HCT116 (cell line): Measurements from ENCODE around the gene HMGB1. TPM values are rescaled to one million over a fixed set of nuclear protein-coding genes. Genes with fewer than 3 reads are reported as not detected.

Experiments
- ATAC-seq: fragments of 200-7000 bp; cut with Tn5 transposase; 2 replicates; pipeline ENCODE4 v1.9.1; 2020; ENCODE audit warnings: mild to moderate bottlenecking, moderate library complexity
- BruUV-seq: library from RNA; stranded (reverse); fragments of 400-500 nt; replicated peaks from 2 replicates; lab custom pipeline; 2021; lab: Mats Ljungman, UMichigan
- CTCF ChIA-PET: fragments of 300-600 bp; sonication (Branson Sonifier 250); formaldehyde crosslinking; loops from one replicate; lab custom pipeline; 2021; ENCODE audit warnings: antibody characterized with exemption; lab: Charles Lee
- POLR2A ChIA-PET: fragments of 300-600, 350-600 bp; sonication (Branson Sonifier 250); formaldehyde crosslinking; loops from one replicate; lab custom pipeline; 2021; ENCODE audit warnings: antibody characterized with exemption; lab: Charles Lee
- RAD21 ChIA-PET, 2 experiments: fragments of 300-600 bp; sonication (Branson Sonifier 250); formaldehyde crosslinking; loops; one replicate each; lab custom pipeline; 2023; ENCODE audit warnings: low total read pairs in 2 of 2; ENCODE audit not compliant: uncharacterized antibody in 2 of 2, unreplicated experiment in 2 of 2, low non-redundant PET in 1 of 2; lab: Charles Lee
- DNase-seq: peaks from one replicate; pipeline ENCODE4 v3.0.0-alpha.2; 2010; ENCODE audit warnings: low read depth, low spot score
- H2AFZ ChIP-seq: fragments of 200-600 bp; shearing (Covaris generic), sonication (generic); 2 replicates; pipeline ENCODE4 v1.6.1; 2017; ENCODE audit warnings: low read depth, mixed run types, mixed read lengths, antibody characterized with exemption, low read length; ENCODE audit not compliant: poor library complexity, severe bottlenecking
- H3K27ac ChIP-seq: 2 replicates; pipeline ENCODE4 v1.5.1; 2012; ENCODE audit warnings: low read depth, low read length
- H3K27me3 ChIP-seq: fragments of 200-600 bp; sonication (generic); 2 replicates; pipeline ENCODE4 v1.6.1; 2016; ENCODE audit warnings: mixed run types, low read length, mixed read lengths; ENCODE audit not compliant: insufficient read depth
- H3K36me3 ChIP-seq, 2 experiments: fragments of 200-500 bp in 1 of 2; fragments of 200-600 bp in 1 of 2; sonication (Bioruptor generic) in 1 of 2; sonication (generic) in 1 of 2; 2 replicates each; pipeline versions ENCODE4 v1.5.1 to v1.6.1; 2014 to 2016; ENCODE audit warnings: low read length in 2 of 2, inconsistent platforms in 1 of 2, mixed read lengths in 1 of 2, mixed run types in 1 of 2; ENCODE audit not compliant: insufficient read depth in 2 of 2, control insufficient read depth in 1 of 2
- H3K4me1 ChIP-seq, 2 experiments: fragments of 200-600 bp in 1 of 2; sonication (generic) in 1 of 2; 2 replicates each; pipeline versions ENCODE4 v1.5.1 to v1.6.1; 2012 to 2017; ENCODE audit warnings: low read length in 2 of 2, inconsistent platforms in 1 of 2, mild to moderate bottlenecking in 1 of 2, mixed read lengths in 1 of 2, mixed run types in 1 of 2, moderate library complexity in 1 of 2; ENCODE audit not compliant: insufficient read depth in 2 of 2, control insufficient read depth in 1 of 2
- H3K4me2 ChIP-seq: fragments of 200-600 bp; sonication (generic); 2 replicates; pipeline ENCODE4 v1.6.1; 2017; ENCODE audit warnings: mixed run types, low read length, mixed read lengths
- H3K4me3 ChIP-seq, 2 experiments: fragments of 200-600 bp in 1 of 2; sonication (generic) in 1 of 2; replicated peaks in 1 of 2; 2 replicates each; pipeline ENCODE4 v1.5.1; 2011 to 2016; ENCODE audit warnings: low read length in 2 of 2, control low read depth in 1 of 2, low read depth in 1 of 2, mild to moderate bottlenecking in 1 of 2, mixed read lengths in 1 of 2, mixed run types in 1 of 2
- H3K79me2 ChIP-seq: fragments of 200-600 bp; sonication (generic); 2 replicates; pipeline ENCODE4 v1.6.1; 2017; ENCODE audit warnings: mild to moderate bottlenecking, mixed run types, low read length, moderate library complexity, mixed read lengths; ENCODE audit not compliant: insufficient read depth
- H3K9ac ChIP-seq: fragments of 200-600 bp; sonication (generic); 2 replicates; pipeline ENCODE4 v1.6.1; 2016; ENCODE audit warnings: low read length, mixed read lengths
- H3K9me2 ChIP-seq: fragments of 200-600 bp; sonication (generic), shearing (Covaris generic); 2 replicates; pipeline ENCODE4 v1.6.1; 2017; ENCODE audit warnings: mixed run types, mild to moderate bottlenecking, moderate library complexity; ENCODE audit not compliant: insufficient read depth
- H3K9me3 ChIP-seq, 2 experiments: fragments of 200-500 bp in 1 of 2; fragments of 200-600 bp in 1 of 2; sonication (Bioruptor generic) in 1 of 2; sonication (generic) in 1 of 2; 2 replicates each; pipeline ENCODE4 v1.6.1; 2014 to 2017; ENCODE audit warnings: low read length in 2 of 2, mixed read lengths in 2 of 2, inconsistent platforms in 1 of 2, low read depth in 1 of 2, mild to moderate bottlenecking in 1 of 2, mixed run types in 1 of 2, moderate library complexity in 1 of 2; ENCODE audit not compliant: control insufficient read depth in 1 of 2, insufficient read depth in 1 of 2
- H4K20me1 ChIP-seq: fragments of 200-600 bp; sonication (generic), shearing (Covaris generic); 2 replicates; pipeline ENCODE4 v1.6.1; 2017; ENCODE audit warnings: mixed run types, mild to moderate bottlenecking, moderate library complexity; ENCODE audit not compliant: insufficient read depth
- CEBPB ChIP-seq: IDR thresholded peaks from 2 replicates; pipeline ENCODE4 v1.6.1; 2012; ENCODE audit warnings: low read depth
- EGR1 ChIP-seq: IDR thresholded peaks from 2 replicates; pipeline ENCODE4 v1.6.1; 2012; ENCODE audit warnings: low read depth
- EZH2 ChIP-seq: fragments of 200-600 bp; sonication (generic); IDR thresholded peaks from 2 replicates; pipeline ENCODE4 v1.6.1; 2017; ENCODE audit warnings: antibody characterized with exemption, mixed run types
- FOSL1 ChIP-seq: IDR thresholded peaks from 2 replicates; pipeline ENCODE4 v1.6.1; 2012; ENCODE audit warnings: low read depth
- JUND ChIP-seq: IDR thresholded peaks from 2 replicates; pipeline ENCODE4 v1.6.1; 2012
- SP1 ChIP-seq: IDR thresholded peaks from 2 replicates; pipeline ENCODE4 v1.6.1; 2012; ENCODE audit warnings: low read depth
- SRF ChIP-seq: IDR thresholded peaks from 2 replicates; pipeline ENCODE4 v1.6.1; 2012; ENCODE audit warnings: low read depth
- TCF7L2 ChIP-seq: IDR thresholded peaks from 2 replicates; pipeline ENCODE4 v1.7.0; 2011; ENCODE audit warnings: borderline replicate concordance, inconsistent platforms; ENCODE audit not compliant: insufficient read depth, insufficient read length; ENCODE audit errors: extremely low read depth
- ZNF274 ChIP-seq: fragments of 200-500 bp; sonication (Bioruptor generic); IDR thresholded peaks from 2 replicates; pipeline ENCODE4 v1.6.1; 2014; ENCODE audit warnings: mild to moderate bottlenecking, low read depth, low read length, inconsistent platforms
- intact Hi-C: fragments of 100-400 bp; cut with micrococcal nuclease; formaldehyde crosslinking; loops from 2 replicates; pipeline ENCODE4 v1.10.0; 2022
- total RNA-seq: library from RNA; stranded (reverse); gene quantifications from one replicate; pipeline ENCODE4 v1.2.1, GENCODE V29; 2021; ENCODE audit not compliant: unreplicated experiment
- TF ChIP-seq, protein P1 (sequence below), 3 experiments: fragments of 200-600 bp in 1 of 3; sonication (generic) in 1 of 3; IDR thresholded peaks in 2 of 3; conservative IDR thresholded peaks in 1 of 3; 2 replicates each; pipeline ENCODE4 v1.5.1; 2012 to 2017; ENCODE audit warnings: low read depth in 2 of 3, low read length in 2 of 3, antibody characterized with exemption in 1 of 3, borderline replicate concordance in 1 of 3, control low read depth in 1 of 3, mild to moderate bottlenecking in 1 of 3, mixed read lengths in 1 of 3, mixed run types in 1 of 3, moderate library complexity in 1 of 3; ENCODE audit not compliant: insufficient read depth in 1 of 3

HMGB1 gene
- total RNA-seq, 1 experiment from 2014 or later = 678 TPM

DNA sequence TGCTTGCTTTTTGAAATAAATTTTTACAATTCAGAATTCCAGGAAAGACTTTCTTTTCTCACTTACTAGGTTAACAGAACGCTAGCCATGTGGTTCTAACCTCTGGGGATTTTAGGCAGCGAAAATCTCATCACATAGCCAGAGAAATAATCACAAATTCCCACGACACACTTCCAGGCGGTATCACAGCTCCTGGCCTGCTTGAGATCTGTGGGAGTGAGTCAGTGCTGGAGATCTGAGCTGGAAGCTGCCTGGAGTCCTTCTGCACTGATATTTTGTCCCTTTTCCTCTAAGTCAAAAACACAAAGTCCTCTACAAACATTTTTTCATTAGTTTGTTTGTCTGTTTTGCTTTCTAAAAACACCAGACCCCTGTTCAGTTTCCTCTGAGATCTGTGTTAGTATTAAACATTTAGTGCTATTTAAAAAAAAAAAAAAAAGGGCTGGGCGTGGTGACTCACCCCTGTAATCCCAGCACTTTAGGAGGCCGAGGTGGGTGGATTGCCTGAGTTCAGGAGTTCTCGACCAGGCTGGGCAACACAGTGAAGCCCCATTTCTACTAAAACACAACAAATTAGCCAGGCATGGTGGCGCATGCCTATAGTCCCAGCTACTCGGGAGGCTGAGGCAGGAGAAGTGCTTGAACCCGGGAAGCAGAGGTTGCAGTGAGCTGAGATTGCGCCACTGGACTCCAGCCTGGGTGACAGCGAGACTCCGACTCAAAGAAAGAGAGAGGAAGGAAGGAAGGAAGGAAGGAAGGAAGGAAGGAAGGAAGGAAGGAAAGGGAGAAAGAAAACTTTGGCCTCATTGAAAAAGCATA is 55.6 kb downstream of the HMGB1 start:
- no TSS peak for BruUV-seq
- CTCF ChIA-PET = interaction anchor here (0.7 kb wide), 1 partner anchor 485 kb away, joined by 3 read pairs; no protein-coding TSS in a partner anchor
- intact Hi-C loops = no loop called here
- Histone ChIP-seq H3K9me2 (no peaks in the 10 kb centered on the region), H3K9ac (no peak overlapping the region), H3K4me2 (peak overlapping the region; percentile 52), H3K27ac (peak overlapping the region; percentile 29; the same call in 1 of the 2 replicates), H2AFZ (peak overlapping the region; percentile 79), H3K27me3 (no peaks in the 10 kb centered on the region), H3K9me3 (no peaks in the 10 kb centered on the region), H3K4me3 (0 out of 4 replicates have a peak overlapping the region, but pooled peaks of 1 of the 2 experiments have one; percentile 6), H3K4me1 (peaks cover 13 to 17% of the 10 kb centered on the region in 2 experiments; a peak in 3 of 4 replicates), H3K36me3 (no peaks in the 10 kb centered on the region), H4K20me1 (no peaks in the 10 kb centered on the region), H3K79me2 (no peaks in the 10 kb centered on the region)
- RAD21 ChIA-PET = no interaction called here
- POLR2A ChIA-PET = interaction anchor here (1.1 kb wide), 1 partner anchor 21 kb away, joined by 3 read pairs; no protein-coding TSS in a partner anchor
- DNase-seq (no peak), ATAC-seq (peak; percentile 84)
- TF ChIP-seq JUND (no peak), CEBPB (no peak), EGR1 (peak; percentile 58), ZNF274 (no peak), FOSL1 (peak; percentile 53; the same call in 1 of the 2 replicates), SRF (no peak), TCF7L2 (no peak), EZH2 (no peak), SP1 (no peak)
- TF ChIP-seq, protein P1, sequence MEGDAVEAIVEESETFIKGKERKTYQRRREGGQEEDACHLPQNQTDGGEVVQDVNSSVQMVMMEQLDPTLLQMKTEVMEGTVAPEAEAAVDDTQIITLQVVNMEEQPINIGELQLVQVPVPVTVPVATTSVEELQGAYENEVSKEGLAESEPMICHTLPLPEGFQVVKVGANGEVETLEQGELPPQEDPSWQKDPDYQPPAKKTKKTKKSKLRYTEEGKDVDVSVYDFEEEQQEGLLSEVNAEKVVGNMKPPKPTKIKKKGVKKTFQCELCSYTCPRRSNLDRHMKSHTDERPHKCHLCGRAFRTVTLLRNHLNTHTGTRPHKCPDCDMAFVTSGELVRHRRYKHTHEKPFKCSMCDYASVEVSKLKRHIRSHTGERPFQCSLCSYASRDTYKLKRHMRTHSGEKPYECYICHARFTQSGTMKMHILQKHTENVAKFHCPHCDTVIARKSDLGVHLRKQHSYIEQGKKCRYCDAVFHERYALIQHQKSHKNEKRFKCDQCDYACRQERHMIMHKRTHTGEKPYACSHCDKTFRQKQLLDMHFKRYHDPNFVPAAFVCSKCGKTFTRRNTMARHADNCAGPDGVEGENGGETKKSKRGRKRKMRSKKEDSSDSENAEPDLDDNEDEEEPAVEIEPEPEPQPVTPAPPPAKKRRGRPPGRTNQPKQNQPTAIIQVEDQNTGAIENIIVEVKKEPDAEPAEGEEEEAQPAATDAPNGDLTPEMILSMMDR (IDR thresholded peaks at IDR 0.05 in 2 of 3, conservative IDR thresholded peaks at IDR 0.05 in 1 of 3; ENCODE audit: borderline replicate concordance in 1 of 3, insufficient read depth in 1 of 3, low read depth in 2 of 3, low read length in 2 of 3) = no peak
